ENCODE results near the gene FOXK2. TPM values are rescaled to one million over a fixed set of nuclear protein-coding genes. Genes with fewer than 3 reads are reported as not detected.

Gene FOXK2
- total RNA-seq, 1 donor from 2014 or later: 44.0 TPM

DNA sequence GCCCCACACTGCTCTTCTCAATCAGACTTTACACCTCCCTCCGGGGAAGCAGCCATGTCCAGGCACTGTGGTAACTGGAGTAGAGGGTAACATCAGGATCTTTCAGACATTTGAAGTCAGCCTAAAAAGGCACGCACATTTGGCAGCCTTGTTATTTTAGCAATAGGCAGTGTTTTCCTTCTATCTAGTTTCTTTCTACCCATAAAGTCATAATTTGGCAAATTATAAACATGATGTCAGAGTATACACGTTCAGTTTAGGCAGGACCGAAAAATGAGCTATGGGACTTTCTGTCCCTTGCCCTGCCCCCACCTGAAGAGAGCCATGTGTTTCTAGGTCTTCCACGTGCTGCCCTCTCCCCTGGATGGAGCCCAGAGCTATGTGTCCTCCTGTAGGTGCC is 39.9 kb upstream of the FOXK2 start:
- DNase-seq (ENCODE audit: low read depth) (no peak), FAIRE-seq (no peak)
- no peaks in the 10 kb centered on the region for H3K27me3 ChIP-seq (ENCODE audit: control insufficient read depth, insufficient read depth, low read length)
- H3K4me3 ChIP-seq (ENCODE audit: low read depth, low read length): no peak overlapping the region
- no peak for TF ChIP-seq CTCF (IDR thresholded peaks at IDR 0.05; ENCODE audit: insufficient read depth, low read length, severe bottlenecking)
- H3K36me3 ChIP-seq (ENCODE audit: control insufficient read depth, insufficient read depth, low read length): peaks cover 31% of the 10 kb centered on the region

DNA sequence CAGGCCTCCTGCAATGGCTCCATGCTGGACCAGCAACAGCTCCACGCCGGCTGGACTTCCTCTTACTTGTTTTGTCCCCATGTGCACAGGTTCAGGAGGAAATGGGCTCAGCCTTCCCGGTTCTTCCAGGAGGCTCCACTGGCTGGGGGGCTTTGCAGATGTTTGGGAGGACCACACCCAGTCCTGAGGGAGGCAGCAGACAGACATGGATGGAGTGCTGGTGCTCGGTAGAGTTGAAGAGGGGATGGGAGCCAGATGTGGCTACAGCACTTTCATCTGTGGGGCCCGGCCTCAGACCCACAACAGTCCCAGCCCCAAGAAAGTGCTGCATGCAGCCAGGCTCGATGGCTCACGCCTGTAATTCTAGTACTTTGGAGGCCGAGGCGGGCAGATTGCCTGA is 39.2 kb upstream of the FOXK2 start:
- TF ChIP-seq CTCF (IDR thresholded peaks at IDR 0.05; ENCODE audit: insufficient read depth, low read length, severe bottlenecking): no peak
- Histone ChIP-seq H3K27me3 (ENCODE audit: control insufficient read depth, insufficient read depth, low read length) (no peaks in the 10 kb centered on the region), H3K36me3 (ENCODE audit: control insufficient read depth, insufficient read depth, low read length) (peaks cover 29% of the 10 kb centered on the region), H3K4me3 (ENCODE audit: low read depth, low read length) (no peak overlapping the region)
- FAIRE-seq (no peak), DNase-seq (ENCODE audit: low read depth) (no peak)

DNA sequence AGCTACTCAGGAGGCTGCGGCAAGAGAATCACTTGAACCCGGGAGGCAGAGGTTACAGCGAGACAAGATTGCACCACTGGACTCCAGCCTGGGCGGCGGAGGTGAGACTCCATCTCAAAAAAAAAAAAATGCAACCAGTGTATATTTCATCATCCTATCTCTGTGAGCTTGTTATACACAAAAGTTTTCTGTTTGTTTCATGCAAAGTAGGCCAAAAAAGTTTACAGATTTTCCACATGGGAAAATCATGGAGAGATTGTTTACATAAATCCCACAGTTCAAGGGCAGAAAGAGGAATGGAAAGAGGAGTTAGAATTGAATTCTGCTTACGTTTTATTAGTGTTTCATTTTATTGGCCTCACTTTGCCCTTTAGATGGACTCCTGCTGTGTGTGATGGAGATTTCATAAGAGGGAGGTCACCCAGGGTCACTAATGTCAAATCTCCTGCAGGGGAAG is 36.3 kb upstream of the FOXK2 start:
- Histone ChIP-seq H3K27me3 (ENCODE audit: control insufficient read depth, insufficient read depth, low read length) (no peaks in the 10 kb centered on the region), H3K36me3 (ENCODE audit: control insufficient read depth, insufficient read depth, low read length) (peaks cover 40% of the 10 kb centered on the region), H3K4me3 (ENCODE audit: low read depth, low read length) (no peak overlapping the region)
- DNase-seq (ENCODE audit: low read depth) (no peak), FAIRE-seq (no peak)
- TF ChIP-seq CTCF (IDR thresholded peaks at IDR 0.05; ENCODE audit: insufficient read depth, low read length, severe bottlenecking): no peak

GRCh38 chr17:82483836-82484235 is 35.7 kb upstream of the FOXK2 start:
- Histone ChIP-seq H3K4me3 (ENCODE audit: low read depth, low read length) (no peak overlapping the region), H3K36me3 (ENCODE audit: control insufficient read depth, insufficient read depth, low read length) (peaks cover 35% of the 10 kb centered on the region), H3K27me3 (ENCODE audit: control insufficient read depth, insufficient read depth, low read length) (no peaks in the 10 kb centered on the region)
- FAIRE-seq (no peak), DNase-seq (ENCODE audit: low read depth) (no peak)
- TF ChIP-seq CTCF (IDR thresholded peaks at IDR 0.05; ENCODE audit: insufficient read depth, low read length, severe bottlenecking): no peak

- Histone ChIP-seq H3K27me3 (ENCODE audit: control insufficient read depth, insufficient read depth, low read length) (no peaks in the 10 kb centered on the region), H3K36me3 (ENCODE audit: control insufficient read depth, insufficient read depth, low read length) (peaks cover 23% of the 10 kb centered on the region), H3K4me3 (ENCODE audit: low read depth, low read length) (no peak overlapping the region)
- TF ChIP-seq CTCF (IDR thresholded peaks at IDR 0.05; ENCODE audit: insufficient read depth, low read length, severe bottlenecking): no peak
- no peak for DNase-seq (ENCODE audit: low read depth)
- peak; percentile 7 for FAIRE-seq
These were observed 33.1 kb upstream of the FOXK2 start for GRCh38 chr17:82486231-82487094.

All from bronchial epithelial cell (primary cell).